Neural cell (in vitro differentiated cells): ENCODE results near the gene PRG3.

Source experiments
- CTCF ChIP-seq: fragments of 450-650 bp; IDR thresholded peaks from 2 replicates; pipeline ENCODE4 v1.5.1; 2014; ENCODE audit warnings: antibody characterized with exemption, mild to moderate bottlenecking, moderate library complexity; ENCODE audit not compliant: poor library complexity, severe bottlenecking
- EP300 ChIP-seq: fragments of 450-650 bp; conservative IDR thresholded peaks from 2 replicates; pipeline ENCODE4 v1.6.1; 2014; ENCODE audit warnings: antibody characterized with exemption, mild to moderate bottlenecking, moderate library complexity; ENCODE audit not compliant: poor library complexity, severe bottlenecking
- EZH2 ChIP-seq: fragments of 200-600, 300-800 bp; shearing (Covaris generic), sonication (generic); IDR thresholded peaks from 2 replicates; pipeline ENCODE4 v1.6.1; 2014; ENCODE audit warnings: antibody characterized with exemption, low read length, borderline replicate concordance, mild to moderate bottlenecking; ENCODE audit not compliant: insufficient read depth, poor library complexity, severe bottlenecking
- MXI1 ChIP-seq: fragments of 450-650 bp; conservative IDR thresholded peaks from 2 replicates; pipeline ENCODE4 v1.6.1; 2014; ENCODE audit warnings: antibody characterized with exemption, mild to moderate bottlenecking; ENCODE audit not compliant: poor library complexity, severe bottlenecking
- POLR2AphosphoS5 ChIP-seq: IDR thresholded peaks from 2 replicates; pipeline ENCODE4 v1.6.1; 2012
- RAD21 ChIP-seq: fragments of 450-650 bp; conservative IDR thresholded peaks from 2 replicates; pipeline ENCODE4 v1.6.1; 2014; ENCODE audit warnings: antibody characterized with exemption, mild to moderate bottlenecking, moderate library complexity
- REST ChIP-seq: IDR thresholded peaks from 2 replicates; pipeline ENCODE4 v1.6.1; 2012; ENCODE audit warnings: borderline replicate concordance
- SMC3 ChIP-seq: fragments of 450-650 bp; conservative IDR thresholded peaks from 2 replicates; pipeline ENCODE4 v1.6.1; 2014; ENCODE audit warnings: antibody characterized with exemption, mild to moderate bottlenecking, moderate library complexity; ENCODE audit not compliant: poor library complexity
- TAF1 ChIP-seq: IDR thresholded peaks from 2 replicates; pipeline ENCODE4 v1.6.1; 2012; ENCODE audit warnings: low read depth

- TF ChIP-seq TAF1 (no peak), CTCF (no peak), SMC3 (no peak), POLR2AphosphoS5 (no peak), EZH2 (no peak), EP300 (no peak), REST (no peak), RAD21 (no peak), MXI1 (no peak)
These were observed 32.2 kb downstream of the PRG3 start for GRCh38 chr11:57348636-57349313.
